Upper lobe of left lung (tissue), 6 donors: Measurements from ENCODE around the gene SLC6A3. TPM values are rescaled to one million over a fixed set of nuclear protein-coding genes. Genes with fewer than 3 reads are reported as not detected.

Source experiments
- ATAC-seq, 2 donors: fragments of 200-7000 bp; cut with Tn5 transposase; one replicate each; pipeline ENCODE4 v1.9.1; 2022; ENCODE audit warnings: mild to moderate bottlenecking in 2 of 2, moderate library complexity in 2 of 2; ENCODE audit not compliant: low FRiP score in 2 of 2
- DNase-seq, 2 donors: peaks; one replicate each; pipeline ENCODE4 v3.0.0-alpha.2; 2019 to 2020
- H3K27ac ChIP-seq, 4 donors: fragments of 200-600 bp; sonication (generic); one replicate each; pipeline ENCODE4 v1.5.1; 2016 to 2019
- H3K27me3 ChIP-seq, 4 donors: fragments of 200-600 bp; sonication (generic); one replicate each; pipeline ENCODE4 v1.5.1; 2017 to 2019
- H3K36me3 ChIP-seq, 4 donors: fragments of 200-600 bp; sonication (generic); one replicate each; pipeline ENCODE4 v1.5.1; 2016 to 2019
- H3K4me1 ChIP-seq, 4 donors: fragments of 200-600 bp; sonication (generic); one replicate each; pipeline ENCODE4 v1.5.1; 2018 to 2019
- H3K4me3 ChIP-seq, 4 donors: fragments of 200-600 bp; sonication (generic); one replicate each; pipeline ENCODE4 v1.5.1; 2017 to 2019; ENCODE audit warnings: mild to moderate bottlenecking in 2 of 4, moderate library complexity in 1 of 4
- H3K9me3 ChIP-seq, 4 donors: fragments of 200-600 bp; sonication (generic); one replicate each; pipeline ENCODE4 v1.5.1; 2018 to 2019
- EP300 ChIP-seq, 4 donors: sonication (generic); formaldehyde crosslinking; IDR thresholded peaks; one replicate each; pipeline ENCODE4 v1.5.1; 2017; ENCODE audit warnings: antibody characterized with exemption in 4 of 4, control low read depth in 2 of 4
- POLR2A ChIP-seq, 4 donors: fragments of 450-650 bp; IDR thresholded peaks; one replicate each; pipeline ENCODE4 v1.5.1; 2016 to 2017; ENCODE audit warnings: antibody characterized with exemption in 4 of 4, mild to moderate bottlenecking in 2 of 4
- POLR2AphosphoS5 ChIP-seq, 2 donors: sonication (generic); formaldehyde crosslinking; IDR thresholded peaks; one replicate each; pipeline ENCODE4 v1.5.1; 2017; ENCODE audit warnings: antibody characterized with exemption in 2 of 2
- WGBS, 2 donors: methylation state at CpG; one replicate each; pipeline ENCODE4 v1.1.5; 2017 to 2018; 5-methylcytosine and 5-hydroxymethylcytosine counted together
- total RNA-seq, 6 donors: library from RNA; depleted of rRNA in 4 of 6; stranded (reverse); fragments of >200 nt in 4 of 6; gene quantifications; one replicate each; pipeline versions ENCODE4 v1.1.0 to v1.2.1, GENCODE V29; 2016 to 2021
- TF ChIP-seq, protein P1 (sequence below), 6 experiments: fragments of 450-650 bp in 4 of 6; fragments of 200-600 bp in 2 of 6; sonication (generic) in 2 of 6; IDR thresholded peaks; one replicate each; pipeline ENCODE4 v1.5.1; 2016 to 2019; ENCODE audit warnings: antibody characterized with exemption in 6 of 6
- donor health status: DM: no; HTN: no; CAD: no; lungs with moderate emphysema.
- donor health status: DM: no; HTN: yes; CAD: no; lungs with severe emphysema.

SLC6A3 gene
- total RNA-seq, 6 donors from 2014 or later, result 0.15 to 1.2 (median 0.36) TPM; not detected in 2

DNA sequence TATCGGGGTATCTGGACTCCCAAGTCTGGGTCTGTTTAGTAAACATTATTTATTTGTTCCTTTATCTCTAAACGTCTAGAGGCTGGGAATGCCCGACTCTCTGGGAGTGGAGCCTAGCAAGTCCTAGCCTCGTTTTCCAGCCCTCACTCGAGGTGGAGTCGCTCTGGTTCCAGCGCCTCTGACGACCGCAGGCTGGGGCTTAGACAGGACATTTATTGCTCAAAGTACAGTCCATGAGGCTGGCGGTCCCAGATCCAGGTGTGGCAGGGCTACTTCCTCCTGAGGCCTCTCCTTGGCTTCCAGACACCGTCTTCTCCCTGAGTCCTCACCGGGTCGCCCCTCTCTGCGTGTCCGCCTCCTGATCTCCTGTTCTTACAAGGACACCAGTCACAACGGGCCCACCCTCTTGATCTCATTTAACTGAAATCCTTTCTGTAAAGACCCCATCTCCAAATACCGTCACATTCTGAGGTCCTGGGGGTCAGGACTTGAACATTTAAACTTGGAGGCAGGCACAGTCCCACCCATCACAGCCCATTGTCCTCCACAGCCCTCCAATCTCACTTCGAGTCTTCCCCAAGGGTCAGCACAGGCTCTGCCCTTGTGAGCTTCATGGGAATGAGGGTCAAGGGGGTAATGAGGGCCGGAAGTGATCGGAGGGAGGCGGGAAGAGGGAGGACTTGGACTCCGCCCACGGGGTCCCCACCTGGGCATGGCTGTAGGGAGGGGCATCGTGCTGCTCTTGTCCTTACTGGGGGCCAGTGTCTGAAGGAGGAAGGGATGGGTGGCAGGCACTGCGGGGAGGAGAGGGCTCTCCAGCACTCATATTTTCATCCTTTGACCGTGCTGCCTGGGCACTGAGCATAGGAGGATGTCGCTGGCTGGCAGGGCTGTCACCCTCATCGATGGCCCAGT lies 88.1 kb downstream of the SLC6A3 start:
- no peak for ATAC-seq
- TF ChIP-seq POLR2A (IDR thresholded peaks at IDR 0.05) (no peak), EP300 (IDR thresholded peaks at IDR 0.05) (no peak), POLR2AphosphoS5 (IDR thresholded peaks at IDR 0.05) (no peak)
- TF ChIP-seq, protein P1, sequence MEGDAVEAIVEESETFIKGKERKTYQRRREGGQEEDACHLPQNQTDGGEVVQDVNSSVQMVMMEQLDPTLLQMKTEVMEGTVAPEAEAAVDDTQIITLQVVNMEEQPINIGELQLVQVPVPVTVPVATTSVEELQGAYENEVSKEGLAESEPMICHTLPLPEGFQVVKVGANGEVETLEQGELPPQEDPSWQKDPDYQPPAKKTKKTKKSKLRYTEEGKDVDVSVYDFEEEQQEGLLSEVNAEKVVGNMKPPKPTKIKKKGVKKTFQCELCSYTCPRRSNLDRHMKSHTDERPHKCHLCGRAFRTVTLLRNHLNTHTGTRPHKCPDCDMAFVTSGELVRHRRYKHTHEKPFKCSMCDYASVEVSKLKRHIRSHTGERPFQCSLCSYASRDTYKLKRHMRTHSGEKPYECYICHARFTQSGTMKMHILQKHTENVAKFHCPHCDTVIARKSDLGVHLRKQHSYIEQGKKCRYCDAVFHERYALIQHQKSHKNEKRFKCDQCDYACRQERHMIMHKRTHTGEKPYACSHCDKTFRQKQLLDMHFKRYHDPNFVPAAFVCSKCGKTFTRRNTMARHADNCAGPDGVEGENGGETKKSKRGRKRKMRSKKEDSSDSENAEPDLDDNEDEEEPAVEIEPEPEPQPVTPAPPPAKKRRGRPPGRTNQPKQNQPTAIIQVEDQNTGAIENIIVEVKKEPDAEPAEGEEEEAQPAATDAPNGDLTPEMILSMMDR (IDR thresholded peaks at IDR 0.05), result no peak
- WGBS, 2 donors, result 72 to 74% methylated on average over 27 to 28 of the region's 28 CpGs
- Histone ChIP-seq H3K9me3 (no peaks in the 10 kb centered on the region), H3K27ac (no peak overlapping the region), H3K36me3 (no peaks in the 10 kb centered on the region), H3K27me3 (no peaks in the 10 kb centered on the region), H3K4me1 (no peaks in the 10 kb centered on the region), H3K4me3 (no peak overlapping the region)
- DNase-seq, result no peak

DNA sequence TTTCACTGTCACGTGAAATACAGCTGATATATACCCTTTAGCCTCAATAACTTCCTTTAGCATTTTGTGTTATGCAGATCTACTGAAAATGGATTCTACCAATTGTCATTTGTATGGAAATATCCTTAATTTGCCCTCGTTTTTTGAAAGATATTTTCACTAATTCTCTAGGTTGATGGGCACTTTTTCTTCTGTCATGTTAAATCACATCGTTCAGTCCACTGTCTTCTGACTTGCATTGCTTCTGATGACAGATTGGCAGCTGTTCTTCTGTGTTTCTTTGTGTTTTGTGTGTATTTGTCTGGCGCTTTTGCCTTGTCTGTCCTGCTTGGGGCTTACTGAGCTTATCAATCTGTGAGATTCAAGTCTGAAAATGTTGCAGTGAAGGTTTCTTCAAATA lies 90.7 kb downstream of the SLC6A3 start:
- no peaks in the 10 kb centered on the region for H3K27me3 ChIP-seq
- H3K36me3 ChIP-seq, result no peaks in the 10 kb centered on the region
- H3K4me1 ChIP-seq, result no peaks in the 10 kb centered on the region
- H3K27ac ChIP-seq, result no peak overlapping the region
- TF ChIP-seq POLR2A (IDR thresholded peaks at IDR 0.05), result no peak
- no peak for TF ChIP-seq EP300 (IDR thresholded peaks at IDR 0.05)
- no peak for TF ChIP-seq POLR2AphosphoS5 (IDR thresholded peaks at IDR 0.05)
- TF ChIP-seq, protein P1 (IDR thresholded peaks at IDR 0.05), result no peak
- H3K4me3 ChIP-seq, result no peak overlapping the region
- ATAC-seq (no peak), DNase-seq (no peak)
- WGBS, 2 donors, result 50 to 54% methylated on average over 4 of the region's 4 CpGs
- H3K9me3 ChIP-seq, result no peaks in the 10 kb centered on the region

GRCh38 chr5:1352231-1353219 lies 92.7 kb downstream of the SLC6A3 start:
- TF ChIP-seq POLR2A (IDR thresholded peaks at IDR 0.05) (no peak), POLR2AphosphoS5 (IDR thresholded peaks at IDR 0.05) (no peak)
- TF ChIP-seq, protein P1 (IDR thresholded peaks at IDR 0.05), result no peak
- DNase-seq, result no peak

DNA sequence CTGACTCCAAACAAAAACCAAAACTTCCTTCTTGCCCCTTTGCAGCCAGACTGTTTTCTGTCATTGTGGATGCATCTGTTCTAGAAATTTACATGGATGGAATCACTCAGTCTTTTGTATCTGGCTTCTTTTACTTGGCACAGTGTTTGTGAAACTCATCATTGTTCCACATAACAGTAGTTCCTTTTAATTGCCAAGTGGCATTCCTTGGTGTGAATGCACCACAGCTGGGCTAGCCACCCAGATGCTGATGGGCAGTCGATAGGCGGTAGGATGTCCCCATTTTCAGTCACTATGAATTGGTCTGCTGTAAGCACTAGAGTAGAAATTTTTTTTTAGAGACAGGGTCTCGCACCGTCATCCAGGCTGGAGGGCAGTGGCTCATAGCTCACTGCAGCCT lies 94.1 kb downstream of the SLC6A3 start:
- DNase-seq (no peak), ATAC-seq (no peak)
- TF ChIP-seq POLR2A (IDR thresholded peaks at IDR 0.05) (no peak), POLR2AphosphoS5 (IDR thresholded peaks at IDR 0.05) (no peak)
- TF ChIP-seq, protein P1 (IDR thresholded peaks at IDR 0.05), result no peak
- H3K27me3 ChIP-seq, result no peaks in the 10 kb centered on the region
- H3K4me1 ChIP-seq, result peaks cover 0 to 3% (median under 1%) of the 10 kb centered on the region in 4 donors
- H3K36me3 ChIP-seq, result no peaks in the 10 kb centered on the region
- no peak overlapping the region for H3K4me3 ChIP-seq
- H3K9me3 ChIP-seq, result no peaks in the 10 kb centered on the region
- H3K27ac ChIP-seq, result no peak overlapping the region
- WGBS, 2 donors, result 83 to 100% methylated on average over 4 of the region's 4 CpGs

More at GRCh38 chr5:1352231-1353219, 92.7 kb downstream of the SLC6A3 start:
- no peak overlapping the region for H3K27ac ChIP-seq
- H3K4me1 ChIP-seq, result no peaks in the 10 kb centered on the region
- H3K27me3 ChIP-seq, result no peaks in the 10 kb centered on the region
- 68 to 76% methylated on average over 9 to 10 of the region's 10 CpGs for WGBS, 2 donors
- no peak overlapping the region for H3K4me3 ChIP-seq
- no peaks in the 10 kb centered on the region for H3K9me3 ChIP-seq
- ATAC-seq, result no peak
- no peaks in the 10 kb centered on the region for H3K36me3 ChIP-seq
